Measurements from ENCODE around the gene PPM1M.

The PPM1M gene

DNA sequence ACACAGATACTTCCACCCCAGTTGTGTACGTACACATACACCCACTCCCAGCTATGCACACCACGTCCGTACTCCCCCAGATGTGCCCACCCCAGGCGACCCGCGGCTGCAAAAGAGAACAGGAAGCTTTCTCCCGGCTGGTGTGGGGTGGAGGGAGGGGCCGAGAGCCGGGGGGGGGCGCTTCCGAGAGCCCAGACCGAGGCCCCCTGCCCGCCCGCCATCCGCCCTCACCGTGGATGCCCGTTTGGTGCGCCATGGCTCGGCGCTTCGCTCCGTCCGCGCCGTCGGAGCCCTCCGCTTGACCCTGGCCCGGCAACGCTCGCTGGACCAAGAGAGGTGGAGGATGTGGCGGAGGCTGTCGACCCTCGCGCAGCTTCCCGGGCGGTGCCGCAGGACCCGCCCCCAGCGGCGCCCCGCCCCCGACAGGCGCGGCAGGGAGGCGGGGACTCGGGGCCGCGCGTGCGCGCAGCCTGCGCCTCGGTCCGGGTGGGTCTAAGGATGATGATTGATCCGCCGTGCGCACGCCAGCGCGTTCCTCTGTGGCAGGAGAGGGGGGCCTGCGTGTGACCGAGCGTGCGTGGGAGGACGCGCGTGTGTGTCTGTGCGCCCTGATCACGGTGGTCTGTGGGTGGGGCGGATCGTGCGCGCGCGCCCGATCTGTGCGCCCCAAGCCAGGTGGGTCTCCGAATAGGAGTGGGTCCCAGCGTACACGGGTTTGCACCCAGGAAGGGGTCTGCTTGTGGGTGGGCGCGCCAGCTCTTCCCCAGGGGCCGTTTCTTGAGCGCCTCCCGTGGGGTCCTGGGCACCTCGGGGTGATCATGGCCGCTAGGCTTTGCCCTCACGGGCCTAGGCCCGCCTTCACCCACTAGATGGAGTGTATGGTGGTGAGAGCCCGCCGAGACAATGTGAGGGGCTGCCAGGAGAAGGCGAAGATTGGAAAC is 6.5 kb upstream of the PPM1M start, which contains the start of gene TWF2 (continued):
- TF ChIP-seq PATZ1 (tag by site-specific recombination; IDR thresholded peaks at IDR 0.05) (peak; percentile 82), ZNF37A (tag by site-specific recombination; IDR thresholded peaks at IDR 0.05) (no peak), KLF9 (tag by site-specific recombination; IDR thresholded peaks at IDR 0.05; ENCODE audit: low read depth) (peak; percentile 69; the same call in 1 of the 2 replicates), ZNF202 (tag by site-specific recombination; IDR thresholded peaks at IDR 0.05; ENCODE audit: borderline replicate concordance) (no peak), ZNF146 (tag by site-specific recombination; IDR thresholded peaks at IDR 0.05) (no peak; the same call in 1 of the 2 replicates), ZNF785 (tag by site-specific recombination; IDR thresholded peaks at IDR 0.05) (peak; percentile 89; the same call in 1 of the 2 replicates), KLF16 (tag by site-specific recombination; IDR thresholded peaks at IDR 0.05) (peak; percentile 37), SP3 (tag by site-specific recombination; IDR thresholded peaks at IDR 0.05) (peak; percentile 50; the same call in 1 of the 2 replicates), ZNF654 (tag by site-specific recombination; IDR thresholded peaks at IDR 0.05; ENCODE audit: low read depth) (peak; percentile 6; the same call in 1 of the 2 replicates), ZBTB11 (tag by site-specific recombination; conservative IDR thresholded peaks at IDR 0.05; ENCODE audit: low read depth) (0 out of 2 replicates have a peak, but pooled peaks have one; percentile 20), CTCF (tag by site-specific recombination; IDR thresholded peaks at IDR 0.05) (peak; percentile 82), SP2 (tag by site-specific recombination; IDR thresholded peaks at IDR 0.05) (peak; percentile 59), OVOL3 (tag by site-specific recombination; IDR thresholded peaks at IDR 0.05) (no peak), TCF7L2 (IDR thresholded peaks at IDR 0.05; ENCODE audit: borderline replicate concordance, low read depth, low read length) (no peak), ZNF24 (tag by site-specific recombination; IDR thresholded peaks at IDR 0.05) (peak; percentile 27; the same call in 1 of the 2 replicates), ZNF324 (tag by site-specific recombination; IDR thresholded peaks at IDR 0.05) (0 out of 2 replicates have a peak, but pooled peaks have one; percentile 51), ZNF112 (tag by site-specific recombination; IDR thresholded peaks at IDR 0.05) (no peak), SP7 (tag by site-specific recombination; IDR thresholded peaks at IDR 0.05) (peak; percentile 60; the same call in 1 of the 2 replicates), SCRT1 (tag by site-specific recombination; IDR thresholded peaks at IDR 0.05; ENCODE audit: borderline replicate concordance) (no peak), ZNF138 (tag by site-specific recombination; IDR thresholded peaks at IDR 0.05; ENCODE audit: borderline replicate concordance) (no peak), YY1 (tag by site-specific recombination; IDR thresholded peaks at IDR 0.05) (0 out of 2 replicates have a peak, but pooled peaks have one; percentile 63), ZBTB1 (tag by site-specific recombination; IDR thresholded peaks at IDR 0.05) (no peak), ZBTB26 (tag by site-specific recombination; optimal IDR thresholded peaks at IDR 0.05) (peak; percentile 96), ZNF560 (tag by site-specific recombination; IDR thresholded peaks at IDR 0.05; ENCODE audit: borderline replicate concordance) (no peak), HOXC10 (CRISPR knock-in tag; IDR thresholded peaks at IDR 0.05) (no peak), GLIS1 (tag by site-specific recombination; IDR thresholded peaks at IDR 0.05) (peak; percentile 66)
- TF ChIP-seq, protein P1, sequence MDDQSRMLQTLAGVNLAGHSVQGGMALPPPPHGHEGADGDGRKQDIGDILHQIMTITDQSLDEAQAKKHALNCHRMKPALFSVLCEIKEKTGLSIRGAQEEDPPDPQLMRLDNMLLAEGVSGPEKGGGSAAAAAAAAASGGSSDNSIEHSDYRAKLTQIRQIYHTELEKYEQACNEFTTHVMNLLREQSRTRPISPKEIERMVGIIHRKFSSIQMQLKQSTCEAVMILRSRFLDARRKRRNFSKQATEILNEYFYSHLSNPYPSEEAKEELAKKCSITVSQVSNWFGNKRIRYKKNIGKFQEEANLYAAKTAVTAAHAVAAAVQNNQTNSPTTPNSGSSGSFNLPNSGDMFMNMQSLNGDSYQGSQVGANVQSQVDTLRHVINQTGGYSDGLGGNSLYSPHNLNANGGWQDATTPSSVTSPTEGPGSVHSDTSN (CRISPR knock-in tag; IDR thresholded peaks at IDR 0.05): 0 out of 2 replicates have a peak, but pooled peaks have one; percentile 69
- TF ChIP-seq, protein P2, sequence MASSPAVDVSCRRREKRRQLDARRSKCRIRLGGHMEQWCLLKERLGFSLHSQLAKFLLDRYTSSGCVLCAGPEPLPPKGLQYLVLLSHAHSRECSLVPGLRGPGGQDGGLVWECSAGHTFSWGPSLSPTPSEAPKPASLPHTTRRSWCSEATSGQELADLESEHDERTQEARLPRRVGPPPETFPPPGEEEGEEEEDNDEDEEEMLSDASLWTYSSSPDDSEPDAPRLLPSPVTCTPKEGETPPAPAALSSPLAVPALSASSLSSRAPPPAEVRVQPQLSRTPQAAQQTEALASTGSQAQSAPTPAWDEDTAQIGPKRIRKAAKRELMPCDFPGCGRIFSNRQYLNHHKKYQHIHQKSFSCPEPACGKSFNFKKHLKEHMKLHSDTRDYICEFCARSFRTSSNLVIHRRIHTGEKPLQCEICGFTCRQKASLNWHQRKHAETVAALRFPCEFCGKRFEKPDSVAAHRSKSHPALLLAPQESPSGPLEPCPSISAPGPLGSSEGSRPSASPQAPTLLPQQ (tag by site-specific recombination; IDR thresholded peaks at IDR 0.05): peak; percentile 79; the same call in 1 of the 2 replicates

Measured in HEK293 (cell line).